ENCODE data around the gene SPARC.

- TF ChIP-seq EZH2 (IDR thresholded peaks at IDR 0.05; ENCODE audit: insufficient read depth, poor library complexity, severe bottlenecking) (no peak), EZH2phosphoT487 (IDR thresholded peaks at IDR 0.05; ENCODE audit: insufficient read depth, low read depth) (no peak)
These were observed 31.9 kb upstream of the SPARC start for GRCh38 chr5:151718646-151719045.

Measured in GM23248 (cell line).